DMS114 treated with DMSO at 0.1 percent for 48 hours (cell line): ENCODE measurements around the gene JKAMP.

Experiments used
- DNase-seq: peaks from one replicate; lab custom pipeline; 2025; ENCODE audit not compliant: unreplicated experiment; lab: John Stamatoyannopoulos, UW

Gene JKAMP

DNA sequence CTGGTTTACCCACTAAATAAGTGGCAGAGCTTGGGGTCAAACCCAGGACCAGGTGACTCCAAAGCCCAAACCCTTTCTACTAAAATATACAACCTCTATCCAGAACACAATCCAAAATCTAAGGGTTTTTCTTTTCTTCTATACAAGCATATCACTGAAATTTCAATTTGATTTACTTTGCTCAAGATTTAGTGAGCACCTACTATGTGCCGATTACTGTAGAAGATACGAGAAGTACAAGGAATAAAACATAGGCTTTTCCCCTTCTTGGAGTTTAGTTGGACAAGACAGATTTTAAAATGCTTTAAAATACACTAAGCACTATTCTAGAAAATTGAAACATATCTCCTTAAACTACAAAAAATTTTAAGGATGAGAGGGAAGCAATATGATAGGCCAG lies 2.9 kb upstream of the JKAMP start:
- DNase-seq = no peak

DNA sequence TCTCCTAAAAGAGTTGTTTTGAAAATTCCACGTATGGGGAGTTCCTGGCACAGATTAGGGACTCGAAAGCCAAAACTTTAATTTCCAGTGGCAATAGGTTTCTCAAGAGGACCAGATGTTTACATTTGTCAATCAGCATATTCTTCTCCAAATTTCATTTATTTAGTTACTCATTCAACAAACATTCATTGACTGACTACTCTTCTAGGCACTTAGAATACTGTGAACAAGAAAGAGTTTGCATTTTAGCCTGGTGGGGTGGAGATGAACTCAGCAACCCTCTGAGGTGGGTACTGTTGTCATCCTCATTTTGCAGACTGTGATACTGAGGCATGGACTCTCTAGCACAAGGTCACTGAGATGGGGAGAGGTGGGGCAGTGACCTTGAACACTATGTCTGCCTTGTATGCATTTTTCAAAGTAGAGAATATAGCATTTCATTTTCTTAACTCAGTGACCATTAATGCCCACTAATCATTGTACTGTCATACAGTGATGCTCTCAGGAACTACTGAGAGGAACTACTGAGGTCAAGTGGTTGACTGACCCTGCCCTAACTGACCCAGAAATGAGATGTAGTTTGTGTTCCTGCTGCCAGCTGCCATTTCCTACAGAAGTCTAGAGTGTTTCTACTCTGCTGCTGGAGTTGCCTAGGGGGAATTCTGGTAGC lies 2.3 kb upstream of the JKAMP start:
- no peak for DNase-seq

DNA sequence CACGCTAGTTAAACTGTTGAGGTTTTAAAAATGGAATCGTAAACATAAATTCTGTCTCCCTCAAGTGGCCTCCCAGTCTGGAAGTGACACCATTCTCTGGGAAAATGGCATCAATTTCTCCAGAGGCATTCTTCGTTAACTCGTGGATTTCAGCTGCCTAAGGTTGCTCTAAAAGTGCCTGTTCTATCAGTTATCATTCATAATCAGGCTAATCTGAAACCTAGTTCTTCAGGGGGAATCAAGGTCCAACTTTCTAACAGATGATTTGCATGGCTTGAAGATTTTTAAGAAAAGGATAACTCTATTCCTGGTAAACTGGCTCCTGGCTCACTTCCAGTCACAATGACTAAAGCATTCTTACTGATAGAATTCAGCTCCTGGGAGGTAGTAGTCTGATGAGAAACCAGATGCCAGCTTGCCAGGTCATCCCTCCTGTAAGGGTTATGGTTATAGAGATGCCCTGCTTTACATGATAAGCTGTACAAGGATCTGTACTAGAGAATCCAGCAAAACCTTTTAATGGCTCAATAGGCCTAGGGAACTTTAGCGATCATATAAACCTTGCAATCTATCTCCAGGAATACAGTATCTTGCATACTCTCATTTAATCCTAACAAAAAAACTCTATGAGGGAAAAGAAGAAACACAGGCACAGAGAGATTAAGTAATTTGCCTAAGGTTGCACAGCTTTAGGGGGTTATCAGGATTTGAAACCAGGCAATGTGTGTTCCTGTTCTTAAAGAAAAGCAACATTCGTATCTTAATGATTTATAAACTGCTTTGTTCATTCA lies 1.6 kb upstream of the JKAMP start:
- DNase-seq = no peak

DNA sequence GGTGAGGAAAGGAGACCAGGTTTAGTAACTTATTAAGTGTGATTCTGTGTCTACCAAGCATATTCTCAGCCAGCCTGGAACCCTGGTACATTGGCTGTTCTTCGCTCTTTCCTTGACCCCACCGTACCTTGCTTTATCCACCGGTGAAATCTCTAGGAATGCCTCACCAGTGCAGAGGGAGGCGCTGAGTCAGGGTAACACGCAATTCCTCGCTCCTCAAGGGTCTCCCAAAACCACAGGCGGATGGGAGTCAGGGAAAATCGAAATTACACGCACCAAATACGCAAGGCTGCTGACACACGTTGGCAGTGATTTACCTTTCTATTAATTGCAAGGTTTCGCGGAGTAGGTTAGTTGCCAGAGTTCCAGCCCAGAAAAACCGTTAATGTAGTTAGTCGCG lies 954 bp upstream of the JKAMP start:
- no peak for DNase-seq

DNA sequence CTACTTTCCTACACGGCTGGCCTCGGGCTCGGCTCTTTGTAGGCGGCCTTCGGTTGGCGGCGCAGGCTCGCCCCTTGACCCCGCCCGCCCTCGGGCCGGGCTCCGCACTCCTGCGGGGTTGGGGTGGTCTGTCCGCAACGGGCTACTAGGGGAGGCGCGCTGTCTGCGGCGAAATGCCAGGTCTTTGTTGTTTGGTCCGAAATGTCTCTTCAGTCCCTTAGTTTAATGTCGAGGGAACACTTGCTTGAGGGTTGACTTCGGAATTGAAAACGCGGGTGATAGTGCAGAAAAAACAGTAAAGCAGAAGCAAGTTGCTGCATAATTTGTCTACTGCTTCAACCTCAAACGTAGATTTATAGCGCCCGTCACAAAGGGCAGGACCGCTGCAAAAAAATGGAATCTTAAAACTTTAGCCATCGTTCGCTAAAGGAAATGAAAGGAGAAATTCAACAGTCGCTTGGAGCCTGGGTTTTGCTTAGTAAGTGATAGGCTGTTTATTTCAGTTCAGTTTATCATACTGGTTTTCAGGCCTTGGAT lies 390 bp downstream of the JKAMP start:
- no peak for DNase-seq

DNA sequence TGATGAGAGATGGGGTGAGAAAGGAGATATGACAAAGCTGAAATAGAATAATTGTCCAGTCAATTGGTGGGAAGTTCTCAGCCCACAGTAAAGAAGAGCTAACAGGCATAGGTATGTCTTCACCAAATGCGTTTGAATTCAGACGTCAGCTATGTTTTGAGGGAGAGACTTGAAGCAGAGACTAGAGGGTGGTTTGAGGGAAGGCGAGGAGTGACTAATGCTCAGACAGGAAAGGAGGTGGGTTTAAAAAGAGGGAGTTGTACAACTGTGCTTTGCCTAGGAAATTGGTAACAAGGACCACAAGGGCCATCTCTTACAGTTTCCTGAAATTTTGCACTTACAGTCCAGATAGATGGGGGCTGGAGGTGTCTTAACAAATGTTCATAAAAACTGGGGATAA lies 6.4 kb downstream of the JKAMP start:
- DNase-seq = no peak

DNA sequence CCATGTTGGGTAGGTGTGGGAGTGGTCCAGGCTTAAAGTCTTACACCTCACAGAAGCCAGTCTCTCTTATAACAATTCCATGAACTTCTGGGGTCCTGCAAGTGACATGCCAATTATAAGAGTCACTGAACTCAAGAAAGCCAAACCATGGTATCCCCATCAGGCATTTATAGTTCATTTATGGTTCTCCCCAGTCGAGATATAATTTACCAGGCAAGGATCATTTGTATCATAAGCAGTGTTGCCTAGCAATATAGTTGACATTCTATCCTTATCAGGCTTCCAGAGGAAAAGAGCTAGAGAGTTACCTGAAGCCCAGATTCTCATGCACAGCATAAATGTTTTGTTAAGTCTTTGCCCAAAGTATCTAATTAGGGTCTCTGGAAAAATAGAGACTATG lies 8.1 kb downstream of the JKAMP start:
- no peak for DNase-seq

DNA sequence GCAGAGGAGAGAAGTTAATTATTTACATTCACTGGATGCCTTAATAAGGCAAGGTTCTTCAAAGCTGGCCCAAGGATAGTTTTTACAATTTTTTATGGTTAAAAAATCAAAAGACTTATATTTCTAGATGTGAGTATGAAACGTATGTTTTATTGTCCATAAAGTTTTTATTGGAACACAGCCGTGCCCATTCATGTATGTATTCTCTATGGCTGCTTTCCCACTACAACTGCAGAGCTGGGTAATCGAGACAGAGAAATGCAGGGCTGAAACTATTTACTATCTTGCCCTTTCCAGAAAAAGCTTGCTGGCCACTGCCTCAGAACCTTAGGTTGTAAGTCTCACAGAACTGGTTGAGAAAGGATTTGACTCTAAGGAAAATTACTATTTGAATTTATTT lies 16.4 kb downstream of the JKAMP start:
- no peak for DNase-seq

DNA sequence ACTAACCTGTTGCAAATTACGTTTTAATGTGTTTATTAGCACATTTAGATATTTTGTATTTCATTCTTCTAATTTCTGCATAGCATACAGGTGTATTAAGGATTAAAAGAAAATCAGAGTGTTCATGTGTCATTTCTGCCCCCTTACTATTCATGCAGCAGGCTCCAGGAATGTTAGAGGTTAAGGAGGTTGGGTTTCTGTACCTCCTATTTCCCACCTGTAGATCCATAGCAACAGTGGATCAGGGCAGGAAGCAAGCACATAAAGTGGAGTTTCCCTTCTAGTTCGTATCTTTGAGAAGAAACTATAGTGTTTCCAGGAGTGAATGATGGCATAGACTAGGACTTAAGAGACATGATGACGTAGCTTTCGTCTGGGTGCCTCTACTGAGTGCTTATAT lies 18.9 kb downstream of the JKAMP start:
- DNase-seq = no peak

DNA sequence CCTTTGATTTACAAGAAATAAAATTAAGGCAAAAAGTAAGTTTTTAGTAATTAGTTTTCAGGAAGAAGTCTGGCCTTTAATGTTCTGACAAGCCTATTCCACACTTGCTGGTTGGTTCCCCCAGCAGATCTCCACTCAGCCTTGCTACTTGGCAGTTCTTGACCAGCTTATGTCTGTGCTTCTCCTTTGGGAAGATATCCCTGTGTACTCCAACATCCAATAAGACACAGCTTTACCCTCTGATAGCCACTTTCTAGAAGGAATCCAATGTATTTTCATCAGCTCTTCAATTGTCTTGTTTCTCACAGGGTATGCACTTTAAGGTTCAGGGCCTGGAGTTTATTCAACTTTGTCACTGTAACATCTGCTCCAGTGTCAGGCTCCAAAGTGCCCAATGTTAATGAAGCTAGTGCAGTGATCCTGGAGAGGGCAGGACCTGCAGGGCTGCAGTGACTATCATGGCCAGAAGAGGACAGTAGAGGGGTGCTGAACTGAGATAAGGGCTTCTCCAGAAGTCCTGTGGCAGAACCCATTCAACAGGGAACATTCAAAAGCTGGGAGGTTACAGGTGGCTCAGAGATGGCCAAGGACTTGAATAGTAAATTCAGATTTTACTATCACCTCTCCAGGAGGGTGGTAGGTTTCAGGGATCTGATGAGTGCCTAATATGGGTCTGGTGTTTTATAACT lies 22.9 kb downstream of the JKAMP start:
- peak; percentile 35 for DNase-seq

DNA sequence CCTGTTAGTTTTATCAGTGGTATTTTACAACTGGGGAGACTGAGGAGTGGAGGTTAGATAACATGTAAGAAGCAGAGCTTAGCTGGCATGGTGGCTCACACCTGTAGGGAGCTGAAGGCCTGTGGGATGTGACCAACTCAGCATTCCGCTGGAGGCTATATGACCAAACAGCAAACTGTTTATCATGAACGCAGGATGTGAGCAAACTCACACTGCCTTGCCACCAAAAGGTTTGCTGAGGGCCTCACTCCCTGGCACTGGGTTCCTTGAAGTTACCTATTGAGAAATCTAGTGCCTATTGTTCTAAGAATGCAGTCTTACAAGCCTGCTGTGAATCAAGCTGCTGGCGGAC lies 23.4 kb downstream of the JKAMP start:
- DNase-seq = no peak

DNA sequence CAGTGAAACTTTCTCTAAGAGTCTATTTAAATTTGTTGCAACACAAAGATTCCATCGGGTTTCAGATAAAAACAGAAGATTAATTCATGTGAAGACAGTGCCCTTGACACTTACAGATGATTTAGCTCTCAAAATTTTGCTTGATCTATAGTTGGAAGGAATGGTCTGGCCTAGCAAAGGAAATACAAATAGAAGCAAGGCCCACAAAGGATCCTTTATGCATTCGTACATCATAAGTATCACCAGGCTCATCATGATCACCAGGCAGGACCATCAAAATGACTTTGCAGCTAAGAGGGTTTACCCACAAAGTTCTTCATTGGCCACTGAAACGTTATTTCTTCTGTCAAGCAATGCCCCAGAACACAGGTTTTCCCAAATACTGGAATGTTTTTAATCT lies 24.8 kb downstream of the JKAMP start:
- DNase-seq = no peak

DNA sequence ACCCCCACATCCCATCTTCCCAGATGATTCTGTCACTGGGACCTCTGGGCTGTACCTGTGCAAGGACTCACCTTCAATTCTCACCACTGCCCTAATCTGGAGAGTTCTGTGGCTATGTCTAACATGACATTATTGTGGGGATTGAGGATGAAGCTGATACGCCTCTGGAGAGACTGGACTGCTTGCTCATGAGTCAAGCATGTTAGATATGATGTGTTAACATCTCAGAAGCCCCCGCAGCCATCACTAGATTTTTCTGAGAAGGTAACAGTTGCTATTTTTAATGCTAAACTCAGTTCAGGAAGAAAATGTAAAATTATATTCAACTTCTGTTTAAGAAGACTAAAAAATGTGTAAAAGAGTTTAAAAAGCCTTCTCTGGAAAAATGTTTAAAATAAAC lies 25.7 kb downstream of the JKAMP start:
- DNase-seq = no peak

DNA sequence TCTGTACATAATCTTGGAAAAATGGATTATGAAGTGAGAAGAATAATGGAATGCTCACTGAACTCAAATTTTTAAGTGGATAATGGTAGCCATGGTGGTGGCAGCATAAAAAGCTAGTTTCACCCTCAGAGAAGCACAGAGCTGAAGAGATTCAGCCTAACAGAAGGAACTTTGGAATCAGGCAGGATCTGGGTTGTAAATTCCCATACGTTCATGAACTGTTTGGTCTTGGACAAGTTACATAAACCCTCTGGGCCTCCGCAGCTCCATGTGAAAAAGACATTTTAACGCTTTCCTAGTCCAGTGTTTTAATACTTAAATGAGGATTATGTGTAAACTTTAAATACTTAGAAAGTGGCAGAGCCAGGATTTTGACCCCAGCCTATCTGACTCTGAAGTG lies 26.6 kb downstream of the JKAMP start:
- DNase-seq = no peak

DNA sequence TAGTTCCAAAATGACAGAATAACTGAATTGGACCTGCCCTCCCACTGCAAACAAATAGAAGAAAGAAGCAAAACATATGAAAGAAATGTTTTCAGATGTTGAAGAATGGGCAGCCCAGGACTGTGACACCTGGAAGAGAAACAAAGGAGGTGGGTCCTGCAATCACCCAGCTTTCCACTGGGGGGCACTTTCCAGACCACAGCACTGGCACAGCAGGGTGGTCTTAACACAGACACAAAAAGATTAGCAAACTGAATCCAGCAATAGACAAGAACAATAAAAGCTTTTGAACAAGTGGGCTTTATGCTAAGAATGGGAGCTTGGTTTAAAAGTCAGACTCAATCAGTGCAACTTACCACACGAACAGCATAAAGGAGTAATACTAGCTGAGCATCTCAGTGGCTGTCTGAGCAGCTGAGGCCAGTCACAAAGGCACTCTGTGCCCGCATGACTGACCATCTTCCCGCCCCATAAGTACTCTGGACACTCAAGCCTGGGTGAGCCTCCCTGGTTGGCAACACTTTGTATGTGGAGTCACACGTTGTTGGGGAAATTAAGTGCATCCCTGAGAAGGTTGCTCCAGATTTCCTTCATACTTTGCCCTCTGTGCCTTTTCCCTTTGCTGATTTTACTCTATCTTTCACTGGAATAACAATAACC lies 27.7 kb downstream of the JKAMP start:
- DNase-seq = no peak

DNA sequence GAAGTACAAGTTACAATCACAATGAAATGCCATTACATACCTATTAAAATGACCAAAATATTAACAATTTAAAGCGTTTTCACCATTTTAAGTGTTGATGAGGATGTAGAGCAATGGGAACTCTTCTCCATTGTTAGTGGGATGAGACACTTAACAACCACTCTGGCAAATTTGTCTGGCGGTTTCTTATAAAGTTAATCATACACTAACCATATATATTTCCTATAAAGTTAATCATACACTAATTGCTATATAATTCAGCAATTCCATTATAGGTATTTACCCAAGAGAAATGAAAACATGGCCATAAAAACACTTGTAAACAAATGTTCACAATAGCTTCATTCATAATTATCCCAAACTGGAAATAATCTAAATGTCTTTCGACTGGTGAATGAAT lies 35.9 kb downstream of the JKAMP start:
- DNase-seq = no peak

DNA sequence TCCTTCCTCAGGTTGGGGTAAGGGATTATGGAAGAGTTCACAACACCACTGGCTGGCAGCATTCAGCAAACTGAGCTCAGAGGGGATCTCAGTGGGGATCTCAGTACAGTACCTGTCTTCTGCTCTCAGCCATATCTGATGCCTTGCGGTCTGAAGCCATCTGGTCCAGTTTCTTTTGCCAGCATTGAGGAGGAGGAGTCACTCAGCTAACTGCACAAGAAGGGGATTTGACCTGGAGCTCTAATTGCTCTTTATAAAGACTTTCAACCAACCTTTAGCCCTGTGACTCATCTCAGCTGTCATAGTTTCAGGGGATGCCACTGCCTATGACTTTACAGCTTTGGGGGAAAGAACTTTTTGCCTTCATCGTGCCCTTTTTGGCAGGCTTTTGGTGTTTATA lies 44.9 kb downstream of the JKAMP start:
- no peak for DNase-seq

DNA sequence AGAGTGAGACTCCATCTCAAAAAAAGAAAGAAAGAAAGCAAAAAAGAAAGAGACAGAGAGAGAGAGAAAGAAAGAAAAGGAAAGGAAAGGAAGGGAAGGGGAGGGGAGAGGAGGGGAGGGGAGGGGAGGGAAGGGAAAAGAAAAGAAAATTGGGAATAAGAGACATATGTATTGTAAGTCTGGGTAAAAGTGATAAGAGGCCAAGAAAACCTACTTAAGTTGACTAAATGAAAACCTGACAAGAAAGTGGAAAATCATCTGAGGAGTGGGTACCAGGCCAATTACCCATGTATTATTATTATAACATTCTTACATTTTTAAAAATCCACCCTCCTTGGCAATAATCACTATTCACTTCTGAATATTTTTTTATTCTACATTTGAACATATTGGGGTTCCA lies 46.0 kb downstream of the JKAMP start:
- no peak for DNase-seq

DNA sequence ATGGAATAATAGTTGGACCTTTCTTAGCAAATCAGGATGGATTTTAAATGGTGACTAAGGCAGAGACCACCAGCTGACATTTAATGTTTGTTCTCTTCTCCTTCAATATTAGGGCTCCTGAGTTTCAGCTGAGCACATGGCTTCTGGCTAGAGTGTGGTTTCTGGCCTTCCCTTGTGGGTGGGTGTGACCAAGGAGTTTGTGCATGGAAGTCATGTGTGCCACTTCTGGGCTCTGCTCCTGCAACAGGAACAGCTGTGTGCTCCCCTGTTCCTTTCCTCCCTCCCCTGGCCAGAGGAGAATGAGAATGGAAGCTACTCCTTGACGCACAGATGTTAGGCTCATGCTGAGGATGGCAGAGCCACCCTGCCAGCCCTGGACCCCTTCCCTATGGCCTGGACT lies 48.1 kb downstream of the JKAMP start:
- no peak for DNase-seq

DNA sequence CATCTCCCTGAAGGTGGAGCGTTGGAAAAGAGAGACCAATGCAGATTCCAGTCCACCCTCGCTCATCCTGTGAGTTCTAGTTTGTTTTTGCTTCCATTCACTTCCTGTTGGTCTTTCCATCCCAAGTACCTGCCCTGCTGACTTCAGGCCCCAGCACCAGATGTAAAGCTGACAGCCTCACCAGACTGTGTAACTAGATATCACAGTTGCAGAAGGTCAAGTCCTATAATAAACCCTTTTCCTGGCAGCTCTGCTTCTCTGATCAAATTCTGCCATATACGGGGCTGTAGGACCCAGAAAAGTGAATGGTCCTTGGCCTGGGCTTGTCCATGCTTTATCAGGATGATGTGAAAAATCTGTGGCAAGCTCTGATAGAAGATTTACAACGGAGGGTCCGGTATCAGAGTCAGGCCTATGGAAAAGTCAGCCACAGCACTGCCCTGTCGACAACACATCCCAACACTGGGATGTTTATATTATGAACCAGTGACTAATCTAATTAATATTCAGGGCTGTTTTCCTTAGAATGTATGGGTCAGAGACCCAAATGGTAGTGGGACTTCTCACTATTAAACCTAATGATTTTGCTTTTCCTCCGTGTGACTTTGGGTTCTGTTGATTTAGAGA lies 50.2 kb downstream of the JKAMP start:
- DNase-seq = no peak

DNA sequence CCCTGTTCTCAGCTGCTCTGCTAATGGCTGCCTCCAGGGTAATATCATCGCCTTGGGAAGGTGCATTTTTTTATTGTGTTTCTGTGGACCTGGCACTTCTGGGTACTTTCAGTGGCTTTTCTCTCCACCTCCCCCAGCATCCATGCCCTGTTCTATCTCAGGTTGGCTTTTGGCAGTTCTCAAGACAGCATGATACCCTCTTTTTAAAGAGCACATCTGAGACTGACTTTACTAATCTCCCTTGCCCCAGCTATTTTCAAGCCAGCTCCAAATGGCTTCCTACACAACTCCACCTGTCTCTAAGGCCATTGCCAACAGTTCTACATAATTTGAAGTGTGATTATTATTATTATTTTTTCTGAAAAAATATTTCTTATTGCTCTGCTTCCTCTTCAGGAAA lies 53.2 kb downstream of the JKAMP start:
- DNase-seq = no peak
